Adrenal gland (tissue), 5 donors: ENCODE data around the gene ACSF3.

ENCODE experiments used
- CTCF ChIP-seq, 6 experiments: fragments of 450-650 bp in 4 of 6; fragments of 200-600 bp in 2 of 6; sonication (generic) in 1 of 6; IDR thresholded peaks; 1 replicate in 5 of 6; 2 replicates in 1 of 6; pipeline versions ENCODE4 v1.5.1 to v1.8.0; 2016 to 2021; ENCODE audit warnings: antibody characterized with exemption in 6 of 6, mild to moderate bottlenecking in 2 of 6, moderate library complexity in 1 of 6
- POLR2A ChIP-seq, 2 donors: fragments of 450-650 bp; IDR thresholded peaks; one replicate each; pipeline ENCODE4 v1.6.1; 2017; ENCODE audit warnings: antibody characterized with exemption in 2 of 2, mild to moderate bottlenecking in 2 of 2, moderate library complexity in 1 of 2
- donor health status: DM: no; HTN: no; CAD: no.

GRCh38 chr16:89187770-89188392, 94.2 kb downstream of the ACSF3 start:
- no peak for TF ChIP-seq CTCF (IDR thresholded peaks at IDR 0.05)
- no peak for TF ChIP-seq POLR2A (IDR thresholded peaks at IDR 0.05)
